HG02759 (cell line): ENCODE measurements around the gene PTCD3.

Source experiments
- ATAC-seq: cut with Tn5 transposase; IDR thresholded peaks from one replicate; pipeline ENCODE4 v1.9.1; 2021; ENCODE audit warnings: mild to moderate bottlenecking, moderate library complexity; ENCODE audit not compliant: unreplicated experiment

Gene PTCD3

GRCh38 chr2:86105969-86106945 is at the start of gene PTCD3:
TSS of gene PTCD3 (plus strand) at chr2:86106235. CDS start at chr2:86106248, 13 bp downstream.
- peak; percentile 90 for ATAC-seq

- ATAC-seq = no peak
Measured at GRCh38 chr2:86056590-86057331, 49.3 kb upstream of the PTCD3 start.

GRCh38 chr2:86062043-86062442 is 44.0 kb upstream of the PTCD3 start:
- ATAC-seq = no peak

- no peak for ATAC-seq
Measured at GRCh38 chr2:86064006-86064405, 42.0 kb upstream of the PTCD3 start.

GRCh38 chr2:86065512-86065911 is 40.5 kb upstream of the PTCD3 start:
- ATAC-seq = no peak

GRCh38 chr2:86066007-86066578 is 39.9 kb upstream of the PTCD3 start:
- ATAC-seq = no peak

GRCh38 chr2:86066915-86067314 is 39.1 kb upstream of the PTCD3 start:
- ATAC-seq = no peak

GRCh38 chr2:86068136-86068588 is 37.9 kb upstream of the PTCD3 start:
- no peak for ATAC-seq

- no peak for ATAC-seq
Measured at GRCh38 chr2:86068648-86069047, 37.4 kb upstream of the PTCD3 start.

GRCh38 chr2:86069091-86069685 is 36.8 kb upstream of the PTCD3 start:
- no peak for ATAC-seq

GRCh38 chr2:86069783-86070339 is 36.2 kb upstream of the PTCD3 start:
- ATAC-seq = no peak

- ATAC-seq = no peak
Measured at GRCh38 chr2:86070868-86071267, 35.2 kb upstream of the PTCD3 start.

GRCh38 chr2:86072271-86072858 is 33.7 kb upstream of the PTCD3 start:
- peak; percentile 69 for ATAC-seq

GRCh38 chr2:86073225-86073624 is 32.8 kb upstream of the PTCD3 start:
- no peak for ATAC-seq

GRCh38 chr2:86074256-86074655 is 31.8 kb upstream of the PTCD3 start:
- ATAC-seq = no peak

- ATAC-seq = no peak
Measured at GRCh38 chr2:86074811-86075210, 31.2 kb upstream of the PTCD3 start.

GRCh38 chr2:86075886-86076285 is 30.1 kb upstream of the PTCD3 start:
- no peak for ATAC-seq

- peak; percentile 43 for ATAC-seq
Measured at GRCh38 chr2:86078774-86079545, 27.1 kb upstream of the PTCD3 start.
